HG03175 (cell line): ENCODE results near the gene LARP4B.

Source experiments
- ATAC-seq: cut with Tn5 transposase; IDR thresholded peaks from one replicate; pipeline ENCODE4 v1.9.1; 2021; ENCODE audit warnings: mild to moderate bottlenecking, moderate library complexity; ENCODE audit not compliant: unreplicated experiment

LARP4B gene

DNA sequence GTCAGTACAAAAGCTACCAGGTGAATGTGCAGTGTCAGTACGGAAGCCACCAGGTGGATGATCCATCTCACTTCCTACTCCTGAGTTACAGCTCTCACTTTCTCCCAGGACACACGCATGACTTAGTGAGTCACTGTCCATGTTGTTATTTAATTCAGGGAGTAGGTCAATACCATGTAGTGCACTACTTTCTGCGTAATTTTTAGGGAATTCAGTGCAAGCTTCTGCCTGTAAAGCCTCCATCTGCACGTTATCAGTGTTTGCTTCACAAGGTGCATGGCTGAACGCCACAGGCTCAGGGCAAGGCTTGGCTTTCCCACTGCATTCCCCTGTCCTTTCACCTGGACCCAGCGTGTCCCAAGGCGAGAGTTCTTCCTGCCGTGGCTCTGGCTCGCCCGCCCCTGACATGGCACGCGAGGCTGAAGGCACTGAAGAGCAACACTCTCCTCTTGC is 59.5 kb downstream of the LARP4B start:
- no peak for ATAC-seq

DNA sequence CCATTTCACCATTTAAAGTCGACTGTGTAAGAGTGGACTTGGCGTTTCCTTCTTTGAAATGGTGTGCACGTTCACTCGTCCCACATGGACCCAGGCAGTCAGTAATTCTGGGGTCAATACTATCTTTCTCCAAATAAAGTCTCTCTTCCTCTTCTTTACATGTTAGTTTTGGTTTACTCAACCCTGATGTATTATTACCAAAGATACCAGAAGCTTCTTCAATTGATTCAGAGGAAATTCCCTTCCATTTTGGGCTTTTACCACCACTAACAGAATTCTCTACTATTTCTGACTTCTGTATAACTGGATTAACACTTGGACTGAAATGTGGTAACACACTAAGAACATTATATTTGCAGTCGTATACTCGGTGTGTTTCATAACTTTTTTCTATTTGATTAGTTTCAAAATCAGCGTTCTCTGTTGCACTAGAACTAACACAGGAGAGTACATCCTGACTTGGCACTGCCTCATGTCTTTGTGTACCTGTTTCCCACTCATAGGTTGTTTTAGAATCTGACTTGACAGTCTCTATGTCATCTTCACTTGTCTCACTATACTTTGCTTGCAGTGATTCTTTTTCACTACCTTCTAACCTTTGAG is 60.8 kb downstream of the LARP4B start:
- no peak for ATAC-seq

DNA sequence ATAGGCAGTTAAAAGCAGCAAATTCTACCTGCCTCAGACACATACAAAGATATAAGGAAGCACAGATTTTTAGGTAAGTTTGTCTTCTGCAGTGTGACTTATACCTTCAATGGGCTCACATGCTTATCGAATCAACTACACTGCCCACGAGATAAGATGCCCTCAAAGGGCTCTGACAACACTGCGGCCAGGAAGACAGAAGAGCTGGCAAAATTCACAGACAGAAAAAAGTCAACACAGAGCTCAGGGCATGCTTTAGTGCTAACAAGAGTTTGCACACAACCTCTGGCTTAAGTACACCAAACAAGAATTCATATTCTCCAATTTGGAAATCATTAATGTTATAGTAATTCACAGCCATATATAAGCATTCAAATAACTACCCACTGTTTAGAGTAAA is 62.3 kb downstream of the LARP4B start:
- no peak for ATAC-seq

DNA sequence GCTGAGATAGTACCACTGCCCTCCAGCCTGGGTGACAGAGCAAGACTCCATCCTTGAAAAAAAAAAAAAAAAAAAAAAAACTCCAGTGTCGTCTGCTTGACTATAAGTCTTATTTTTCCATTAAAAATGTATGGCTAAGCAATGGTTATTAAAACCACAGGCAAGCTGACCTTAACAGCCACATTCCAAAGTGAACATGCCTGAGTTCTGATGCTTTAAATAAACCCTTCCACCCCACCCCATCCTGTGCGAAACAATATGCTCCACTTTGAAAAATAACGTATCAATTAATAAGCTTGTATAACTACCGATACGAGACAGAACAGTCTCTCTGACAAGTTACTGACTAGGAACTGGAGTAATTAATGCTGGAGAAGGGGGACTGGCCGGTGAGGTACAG is 63.7 kb downstream of the LARP4B start:
- ATAC-seq: no peak

DNA sequence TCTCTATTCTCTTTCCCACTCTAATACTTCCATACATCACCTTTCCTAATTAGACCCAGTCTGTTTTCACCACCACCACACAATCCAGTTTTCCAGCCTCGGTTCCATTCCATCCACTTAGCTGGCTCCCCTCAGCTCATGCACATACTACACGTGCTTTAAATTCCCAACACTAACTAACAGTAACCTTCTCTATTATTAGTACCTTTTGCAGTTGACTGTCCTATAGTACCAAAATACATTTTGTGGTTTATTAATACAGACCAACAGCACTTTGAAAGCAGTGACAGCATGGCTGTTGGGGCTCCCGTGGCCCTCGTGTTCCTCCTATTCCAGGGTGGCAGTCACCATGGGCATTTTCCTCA is 64.9 kb downstream of the LARP4B start:
- no peak for ATAC-seq

DNA sequence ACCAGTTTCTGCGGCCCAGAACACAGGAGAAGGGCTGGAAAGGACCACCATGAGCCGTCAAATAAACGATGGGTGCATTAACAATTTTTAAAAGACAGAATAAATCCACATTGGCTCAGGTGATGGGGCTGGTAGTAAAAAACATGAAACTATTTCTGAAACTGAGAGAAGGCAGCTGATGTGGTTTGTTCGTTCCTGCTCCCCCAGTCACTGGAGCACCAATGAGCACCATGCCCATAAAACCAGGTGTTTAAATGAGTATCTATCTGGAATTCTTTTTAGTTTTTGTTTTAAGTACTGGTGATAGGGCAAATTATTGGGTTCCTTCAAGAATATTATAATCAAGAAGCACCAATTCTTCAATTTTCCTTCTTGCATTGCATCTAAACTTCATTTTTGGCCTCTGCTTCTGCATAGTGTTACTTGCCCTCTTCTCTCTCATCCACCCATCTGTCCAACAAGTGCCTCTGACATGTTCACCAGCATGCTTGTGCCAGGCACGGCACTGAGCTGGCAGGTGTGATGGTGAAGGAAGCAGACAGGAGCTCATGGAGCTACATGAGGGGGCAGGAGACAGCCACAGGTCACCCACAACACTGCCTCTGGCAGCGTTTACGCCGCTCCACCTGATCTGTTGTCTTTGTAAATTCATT is 65.5 kb downstream of the LARP4B start:
- ATAC-seq: no peak

DNA sequence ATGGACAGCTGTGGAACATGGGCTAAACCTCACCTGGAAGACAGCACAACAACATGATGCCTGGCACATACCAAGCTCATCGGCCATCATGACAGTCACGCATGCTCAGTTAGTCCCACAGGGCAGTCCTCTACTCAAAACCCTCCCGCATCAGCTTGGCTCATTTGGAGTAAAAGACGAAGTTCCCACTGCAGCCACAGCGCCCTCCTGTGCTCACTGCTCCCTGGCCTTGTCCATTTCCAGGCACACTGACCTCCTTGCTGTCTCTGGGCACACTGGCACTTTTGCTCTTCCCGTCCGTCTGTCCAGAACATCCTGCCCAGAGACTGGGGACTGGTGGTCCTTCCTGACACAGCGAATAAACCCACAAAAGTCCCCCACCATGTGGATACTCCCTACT is 66.2 kb downstream of the LARP4B start:
- no peak for ATAC-seq

DNA sequence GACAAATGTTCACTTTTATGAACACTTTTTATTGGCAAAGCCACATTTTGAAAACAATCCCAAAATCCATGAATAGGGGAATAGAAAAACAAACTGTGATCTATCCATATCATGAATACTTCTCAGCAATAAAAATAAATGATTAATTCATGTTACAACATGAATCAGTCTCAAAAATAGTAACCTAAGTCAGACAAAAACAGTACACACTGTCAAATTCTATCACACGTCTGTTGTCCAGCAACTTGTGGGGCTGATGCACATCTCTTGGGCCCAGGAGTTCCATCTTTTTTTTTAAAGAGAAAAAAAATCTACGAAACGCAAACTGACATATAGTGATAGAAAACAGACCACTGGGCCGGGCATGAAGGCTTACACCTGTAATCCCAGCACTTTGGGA is 71.0 kb downstream of the LARP4B start:
- ATAC-seq: no peak

DNA sequence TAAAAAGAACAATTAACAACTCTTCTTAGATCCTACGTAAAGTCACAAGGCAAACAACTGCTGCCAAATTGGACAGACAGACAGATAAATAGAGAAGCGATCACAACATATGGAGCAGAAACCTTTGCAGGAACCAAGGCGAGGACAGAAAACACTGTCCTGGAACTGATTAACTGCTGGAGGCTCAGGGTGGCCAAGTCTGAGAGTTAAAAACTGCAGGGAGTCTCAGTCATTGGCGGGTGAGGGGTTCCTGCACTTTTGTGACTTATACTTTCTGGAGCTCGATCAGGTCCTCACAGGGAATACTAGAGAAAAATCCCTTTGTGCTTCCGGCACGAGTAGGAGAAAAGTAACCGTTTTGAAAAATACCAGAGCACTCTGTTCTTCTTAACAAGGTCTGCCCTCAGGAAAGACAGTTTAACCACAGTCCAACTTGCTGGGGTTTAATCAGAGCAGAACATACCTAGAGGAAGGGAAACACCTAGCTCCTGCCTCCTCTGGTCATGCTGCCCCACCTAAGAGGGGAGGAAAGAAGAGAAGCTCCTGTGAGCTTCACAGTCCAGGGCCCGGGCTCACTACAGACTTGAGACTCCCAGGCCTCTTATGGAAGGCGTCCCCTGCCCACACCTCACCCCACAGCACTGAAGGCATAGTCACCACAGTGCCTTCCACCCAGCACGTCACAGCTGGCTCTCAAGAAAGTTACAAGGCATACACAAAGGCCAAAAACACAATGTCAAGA is 74.9 kb downstream of the LARP4B start:
- ATAC-seq: no peak

DNA sequence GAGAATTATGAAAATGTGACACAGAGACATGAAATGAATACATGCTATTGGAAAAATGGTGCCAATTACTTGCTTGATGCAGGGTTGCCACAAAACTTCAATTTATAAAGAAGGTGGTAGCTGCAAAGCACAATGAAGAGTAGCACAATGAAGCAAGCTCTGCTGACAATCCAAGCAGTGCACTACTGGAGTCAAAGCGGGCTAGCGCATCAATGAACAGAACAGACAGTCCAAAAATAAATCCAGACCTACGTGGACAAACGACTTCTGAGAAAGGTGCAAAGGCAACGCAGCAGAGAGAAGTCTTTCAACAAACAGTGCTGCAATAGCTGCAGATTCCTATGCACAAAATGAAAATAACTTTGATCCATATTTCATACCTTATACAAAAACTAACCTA is 75.8 kb downstream of the LARP4B start:
- no peak for ATAC-seq

DNA sequence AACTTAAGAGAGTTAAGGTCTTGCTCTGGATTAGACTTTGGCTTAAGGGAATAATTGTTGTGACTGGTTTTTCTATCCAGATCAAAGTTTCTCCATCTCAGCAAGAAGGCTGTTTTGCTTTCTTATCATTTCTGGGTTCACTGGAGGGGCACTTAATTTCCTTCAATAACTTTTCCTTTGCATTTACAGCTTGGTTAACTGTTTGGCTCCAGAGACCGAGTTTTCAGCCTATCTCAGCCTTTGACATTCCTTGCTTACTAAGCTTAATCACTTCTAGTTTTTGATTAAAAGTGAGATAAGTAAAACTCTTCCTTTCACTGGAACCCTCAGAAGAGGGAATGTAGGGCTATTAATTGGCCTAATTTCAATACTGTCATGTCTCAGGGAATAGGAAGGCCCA is 76.4 kb downstream of the LARP4B start:
- ATAC-seq: no peak

DNA sequence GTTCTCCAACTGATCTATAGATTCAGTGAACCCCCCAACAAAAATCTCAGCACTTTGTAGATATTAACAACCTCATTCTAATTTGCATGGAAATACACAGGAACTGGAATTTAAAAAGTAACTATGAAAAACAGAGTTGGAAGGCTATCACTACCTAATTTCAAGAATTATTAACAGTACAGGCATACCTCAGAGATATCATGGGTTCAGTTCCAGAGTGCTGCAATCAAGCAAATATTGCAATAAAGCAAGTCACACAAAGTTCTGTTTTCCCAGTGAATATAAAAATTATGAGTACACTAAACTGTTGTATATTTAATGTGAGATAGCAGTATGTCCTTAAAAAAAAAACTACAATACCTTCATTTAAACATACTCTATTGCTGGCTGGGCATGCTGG is 78.5 kb downstream of the LARP4B start:
- peak; percentile 33 for ATAC-seq

DNA sequence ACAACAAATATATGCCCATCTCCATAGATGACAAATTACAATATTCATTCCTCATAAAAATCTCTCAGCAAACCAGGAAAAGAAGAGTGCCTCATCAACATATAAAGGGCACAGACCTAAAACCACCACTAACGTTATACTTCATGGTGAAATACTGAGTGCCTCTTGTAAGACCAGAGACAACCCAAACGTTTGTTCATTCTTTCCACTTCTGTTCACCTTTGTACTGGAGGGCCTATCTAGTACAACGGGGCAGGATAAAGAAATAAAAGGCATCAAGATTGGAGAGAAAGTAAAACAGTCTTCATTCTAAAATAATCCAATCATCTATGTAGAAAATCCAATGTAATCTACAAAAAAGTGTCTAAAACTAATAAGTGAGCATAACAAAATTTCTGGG is 79.1 kb downstream of the LARP4B start:
- no peak for ATAC-seq

DNA sequence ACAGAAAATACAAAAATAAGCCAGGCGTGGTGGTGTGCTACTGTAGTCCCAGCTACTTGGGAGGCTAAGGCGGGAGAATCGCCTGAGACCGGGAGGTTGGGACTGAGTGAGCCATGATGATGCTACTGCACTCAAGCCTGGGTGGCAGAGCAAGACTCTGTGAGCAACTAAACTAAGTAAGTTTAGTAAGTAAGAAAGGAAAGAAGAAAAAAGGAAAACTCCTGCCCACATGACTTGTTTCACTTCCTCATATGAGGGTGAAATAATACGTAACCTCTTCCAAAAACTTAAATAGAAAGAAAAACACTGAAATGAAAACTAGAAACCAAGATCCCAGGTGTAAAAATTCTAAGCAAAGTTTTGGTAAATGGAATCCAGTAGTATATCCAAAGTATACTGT is 79.6 kb downstream of the LARP4B start:
- ATAC-seq: peak; percentile 88

DNA sequence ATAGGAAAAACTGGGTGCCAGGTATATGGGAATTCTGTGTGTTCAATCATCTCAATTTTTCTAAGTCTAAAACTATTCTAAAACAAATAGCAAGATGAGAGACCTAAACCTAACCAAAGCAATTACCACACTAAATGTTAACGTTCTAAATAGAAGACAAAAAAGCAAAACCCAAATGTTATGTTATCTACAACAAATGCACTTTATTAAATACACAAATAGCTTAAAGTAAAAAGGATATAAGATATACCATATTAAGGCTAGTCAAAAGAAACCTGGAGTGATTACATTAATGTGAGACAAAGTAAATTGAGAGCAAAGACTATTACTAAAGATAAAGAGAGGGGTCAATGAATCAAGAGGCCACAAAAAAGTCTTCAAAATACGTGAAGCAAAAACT is 81.4 kb downstream of the LARP4B start:
- no peak for ATAC-seq

DNA sequence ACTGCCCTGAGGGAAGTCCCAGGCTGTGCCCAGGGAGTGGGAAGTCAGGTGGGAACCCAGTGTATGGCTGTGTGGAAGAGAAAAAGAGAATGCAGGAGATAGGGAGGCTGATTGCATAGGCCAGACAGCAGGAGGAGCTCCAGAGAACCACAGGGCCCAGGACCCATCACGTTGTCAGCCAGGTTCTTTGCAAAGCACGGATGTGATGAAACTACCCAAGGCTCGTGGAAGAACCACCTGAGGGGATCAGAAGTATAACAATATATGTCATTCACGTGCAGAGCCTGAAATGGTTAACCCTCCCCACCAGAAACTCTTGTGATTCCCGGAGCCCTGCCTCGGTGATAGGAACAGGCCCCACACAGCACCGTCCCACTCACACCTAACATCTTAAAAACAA is 83.6 kb downstream of the LARP4B start:
- no peak for ATAC-seq

DNA sequence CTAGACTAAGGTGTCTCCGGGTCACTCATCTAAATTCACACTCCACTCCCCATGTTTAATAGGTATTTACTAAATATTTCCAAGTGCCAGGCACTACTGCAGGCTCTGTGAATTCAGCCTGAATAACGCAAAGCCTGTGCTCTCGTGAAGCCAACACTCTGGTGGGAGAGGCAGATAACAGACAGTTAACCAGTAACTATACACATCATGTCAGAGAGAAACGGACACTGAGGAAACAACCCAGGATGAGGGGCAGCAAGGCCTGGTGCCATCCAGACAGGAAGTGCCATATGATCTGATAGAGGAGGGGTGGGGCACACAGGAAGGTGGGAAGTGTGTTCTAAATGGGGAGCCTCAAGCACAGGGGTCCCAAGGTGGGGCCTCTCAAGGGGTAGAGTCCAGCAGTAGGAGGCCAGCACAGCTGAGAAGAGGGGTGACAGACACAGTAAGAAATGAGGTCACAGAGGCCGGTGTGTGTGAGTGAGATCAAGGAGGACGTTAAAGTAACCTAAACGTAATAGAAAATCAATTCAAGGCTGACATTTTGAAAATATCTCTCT is 85.3 kb downstream of the LARP4B start:
- ATAC-seq: no peak

DNA sequence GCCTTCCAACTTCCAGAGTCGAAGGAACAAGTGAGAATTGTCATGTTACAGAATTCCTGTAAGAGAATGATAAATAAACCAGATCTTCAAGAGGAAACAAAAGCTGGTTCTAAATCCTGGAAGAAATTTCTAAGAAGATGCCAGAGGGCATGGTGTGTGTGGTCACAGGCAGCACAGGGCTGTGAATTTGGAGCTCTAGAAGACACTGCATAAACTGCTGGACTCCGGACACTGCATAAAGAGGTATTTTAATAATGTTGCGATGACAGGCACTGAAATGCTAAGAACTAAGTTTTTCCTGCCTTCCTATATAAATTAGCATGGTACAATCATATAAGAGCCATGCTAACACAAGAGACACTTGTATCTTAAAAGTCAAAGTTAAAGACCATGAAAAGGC is 86.0 kb downstream of the LARP4B start:
- ATAC-seq: no peak

DNA sequence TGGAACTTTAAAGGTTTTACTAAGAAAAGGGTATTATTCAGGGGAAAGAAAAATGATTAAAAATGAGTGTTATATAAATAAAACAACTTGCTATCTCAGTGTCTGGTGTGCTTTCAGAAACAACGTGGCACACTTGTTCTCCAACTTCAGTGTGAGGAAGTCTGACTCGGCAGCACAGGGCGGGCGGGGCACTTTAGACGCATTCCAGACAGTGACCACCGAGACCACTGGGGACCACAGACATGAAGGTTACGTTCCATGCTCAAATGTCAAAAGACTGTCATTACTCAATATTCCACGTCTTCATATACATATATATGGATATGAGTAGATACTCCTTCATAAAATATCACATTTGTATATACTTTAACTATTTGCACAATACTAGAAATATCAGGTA is 87.0 kb downstream of the LARP4B start:
- ATAC-seq: no peak

DNA sequence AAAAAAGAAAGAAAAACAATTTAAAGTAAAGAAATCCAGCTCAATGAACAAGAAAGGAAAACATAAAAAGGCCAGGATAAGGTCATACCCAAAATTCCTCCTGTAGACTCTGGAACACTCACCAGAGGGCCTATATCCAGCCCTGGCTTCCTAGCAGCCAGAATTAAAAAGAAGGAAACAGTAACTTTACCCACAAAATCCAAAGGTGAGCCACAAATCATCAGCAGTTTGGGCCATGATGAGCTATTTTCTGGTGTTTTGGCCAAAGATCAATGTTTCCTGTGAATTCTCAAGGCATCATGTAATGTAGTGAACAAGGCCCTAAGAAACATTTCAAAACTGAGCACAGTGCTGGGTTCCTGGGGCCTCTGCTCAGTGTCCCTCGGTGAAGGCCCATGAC is 87.8 kb downstream of the LARP4B start:
- no peak for ATAC-seq

DNA sequence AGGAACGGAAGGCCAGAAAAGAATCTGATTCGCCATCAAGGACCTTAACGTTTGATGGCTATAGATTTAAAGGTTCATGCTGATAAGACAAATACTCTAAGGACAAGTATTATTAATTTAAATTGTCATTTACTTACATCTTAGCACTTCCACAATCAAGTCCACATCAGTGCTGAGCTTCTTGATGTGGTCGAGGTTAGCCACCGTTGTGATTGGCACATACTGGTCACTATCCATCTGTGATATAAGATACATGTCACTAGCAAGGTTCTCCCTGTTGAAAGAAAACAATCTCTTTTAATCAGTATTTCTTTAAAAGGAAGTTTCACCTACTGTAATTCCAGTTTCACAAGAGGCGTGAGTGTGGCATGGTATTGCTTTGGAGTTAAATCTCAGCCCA is 88.7 kb downstream of the LARP4B start:
- no peak for ATAC-seq

DNA sequence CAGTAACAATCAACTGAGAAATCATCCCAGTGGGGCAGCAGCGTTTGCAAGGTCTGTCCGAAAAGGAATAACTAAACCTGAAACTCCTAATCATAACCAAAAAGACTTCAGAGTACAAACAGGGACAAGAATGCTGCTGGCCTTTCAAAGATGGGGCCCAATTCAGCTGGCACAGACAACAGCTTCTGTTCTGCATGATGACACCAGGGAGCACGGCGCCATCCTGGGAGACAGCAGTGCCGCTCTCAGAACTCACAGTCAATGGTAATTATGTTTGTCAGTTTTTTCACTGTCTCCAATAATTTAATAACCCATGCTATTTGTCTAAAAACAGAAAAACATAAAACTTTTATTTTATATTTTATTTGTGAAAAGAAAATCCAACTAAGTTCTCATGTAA is 90.0 kb downstream of the LARP4B start:
- ATAC-seq: no peak
